GM12872 (cell line): ENCODE data around the gene GFOD1.

Experiments used
- TF ChIP-seq, protein P1 (sequence below): IDR thresholded peaks from 3 replicates; pipeline ENCODE4 v1.5.1; 2011; ENCODE audit warnings: low read depth, mild to moderate bottlenecking, low read length, moderate library complexity; ENCODE audit not compliant: insufficient read depth

Gene GFOD1

DNA sequence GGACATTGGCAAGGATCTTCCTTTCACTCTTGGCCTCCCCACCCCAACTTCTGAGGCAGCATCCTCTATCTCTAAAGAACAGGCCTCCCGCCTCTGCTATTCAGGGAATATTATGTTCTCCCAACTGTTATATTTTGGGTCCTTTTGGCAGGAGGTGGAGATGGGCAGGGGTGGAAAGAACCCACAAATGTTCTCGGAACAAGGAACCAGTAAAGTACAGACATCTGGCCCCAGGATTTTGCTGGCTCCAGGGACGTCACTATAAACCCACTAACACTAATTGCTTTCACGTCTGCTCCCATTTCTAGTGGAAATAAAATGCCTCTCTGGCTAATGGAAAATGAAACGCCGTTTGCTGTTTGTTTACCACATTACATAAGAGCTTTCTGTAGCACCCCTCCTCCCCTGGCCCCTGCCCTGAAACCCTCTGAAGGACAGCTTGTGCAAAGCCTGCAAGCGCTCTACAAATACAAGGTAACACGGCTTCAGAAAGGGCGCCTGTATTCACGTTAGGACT lies 81.4 kb downstream of the GFOD1 start:
- TF ChIP-seq, protein P1, sequence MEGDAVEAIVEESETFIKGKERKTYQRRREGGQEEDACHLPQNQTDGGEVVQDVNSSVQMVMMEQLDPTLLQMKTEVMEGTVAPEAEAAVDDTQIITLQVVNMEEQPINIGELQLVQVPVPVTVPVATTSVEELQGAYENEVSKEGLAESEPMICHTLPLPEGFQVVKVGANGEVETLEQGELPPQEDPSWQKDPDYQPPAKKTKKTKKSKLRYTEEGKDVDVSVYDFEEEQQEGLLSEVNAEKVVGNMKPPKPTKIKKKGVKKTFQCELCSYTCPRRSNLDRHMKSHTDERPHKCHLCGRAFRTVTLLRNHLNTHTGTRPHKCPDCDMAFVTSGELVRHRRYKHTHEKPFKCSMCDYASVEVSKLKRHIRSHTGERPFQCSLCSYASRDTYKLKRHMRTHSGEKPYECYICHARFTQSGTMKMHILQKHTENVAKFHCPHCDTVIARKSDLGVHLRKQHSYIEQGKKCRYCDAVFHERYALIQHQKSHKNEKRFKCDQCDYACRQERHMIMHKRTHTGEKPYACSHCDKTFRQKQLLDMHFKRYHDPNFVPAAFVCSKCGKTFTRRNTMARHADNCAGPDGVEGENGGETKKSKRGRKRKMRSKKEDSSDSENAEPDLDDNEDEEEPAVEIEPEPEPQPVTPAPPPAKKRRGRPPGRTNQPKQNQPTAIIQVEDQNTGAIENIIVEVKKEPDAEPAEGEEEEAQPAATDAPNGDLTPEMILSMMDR, result no peak

DNA sequence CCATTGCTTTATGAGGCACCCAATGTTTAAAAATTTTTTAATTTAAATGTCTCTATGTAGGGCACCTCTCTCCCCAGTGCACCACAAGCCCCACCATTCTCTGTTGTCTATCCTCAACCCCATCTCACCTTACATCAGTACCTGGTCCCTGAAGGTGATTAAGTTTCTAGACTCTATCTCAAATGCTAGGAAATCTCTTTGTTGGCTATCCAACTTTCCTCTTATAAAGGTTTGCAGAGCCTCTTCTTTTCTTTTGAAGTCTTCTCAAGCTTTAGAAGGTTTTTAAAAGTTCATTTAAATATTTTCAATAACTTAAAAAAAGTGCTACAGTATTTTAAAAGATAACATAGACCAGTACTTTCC lies 82.5 kb downstream of the GFOD1 start:
- TF ChIP-seq, protein P1, result no peak

DNA sequence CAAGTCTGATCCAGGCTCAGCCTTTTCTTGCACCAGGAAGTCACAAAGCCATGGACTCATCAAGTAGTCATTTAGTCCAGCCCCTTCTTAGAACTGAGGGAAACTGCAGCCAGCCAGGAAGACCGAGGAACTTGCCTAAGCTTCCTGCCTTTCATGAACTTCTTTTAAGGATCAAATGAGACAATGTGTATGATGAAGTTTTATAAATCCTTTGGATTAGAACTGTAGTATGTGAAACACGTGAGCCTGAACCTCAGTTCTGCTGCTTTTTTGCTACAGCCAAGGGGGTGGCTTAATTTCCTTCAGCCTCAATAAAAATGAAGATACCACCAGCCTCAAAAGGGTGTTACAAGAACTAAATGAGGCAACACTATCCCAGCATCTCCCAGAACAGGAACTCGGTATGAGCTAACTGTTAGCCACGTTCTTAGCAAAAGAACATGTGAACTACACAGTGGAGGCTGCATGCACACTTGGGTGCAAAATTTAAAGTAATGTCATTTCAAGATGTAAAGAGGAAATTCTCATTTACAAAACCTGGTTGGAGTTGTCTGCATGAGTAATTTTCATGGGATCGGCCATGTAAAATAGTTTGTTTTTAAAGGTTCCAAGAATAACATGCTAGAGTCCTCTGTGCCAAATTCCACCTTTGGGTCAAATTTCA lies 83.0 kb downstream of the GFOD1 start:
- TF ChIP-seq, protein P1, result no peak

DNA sequence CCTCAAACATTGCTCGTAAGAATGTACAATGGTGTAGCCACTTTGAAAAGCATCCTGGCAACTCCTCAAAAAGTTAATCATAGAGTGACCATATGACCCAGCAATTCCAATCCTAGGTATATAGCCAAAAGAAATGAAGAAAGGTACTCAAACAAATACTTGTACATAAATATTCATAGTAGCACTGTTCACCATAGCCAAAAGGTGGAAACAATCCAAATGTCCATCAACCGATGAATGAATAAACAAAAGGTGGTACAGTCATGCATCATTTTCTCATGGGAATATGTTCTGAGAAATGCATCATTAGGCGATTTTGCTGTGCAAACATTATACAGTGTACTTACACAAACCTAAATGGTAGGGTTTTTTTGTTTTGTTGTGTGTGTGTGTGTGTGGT lies 84.7 kb downstream of the GFOD1 start:
- TF ChIP-seq, protein P1, result no peak

DNA sequence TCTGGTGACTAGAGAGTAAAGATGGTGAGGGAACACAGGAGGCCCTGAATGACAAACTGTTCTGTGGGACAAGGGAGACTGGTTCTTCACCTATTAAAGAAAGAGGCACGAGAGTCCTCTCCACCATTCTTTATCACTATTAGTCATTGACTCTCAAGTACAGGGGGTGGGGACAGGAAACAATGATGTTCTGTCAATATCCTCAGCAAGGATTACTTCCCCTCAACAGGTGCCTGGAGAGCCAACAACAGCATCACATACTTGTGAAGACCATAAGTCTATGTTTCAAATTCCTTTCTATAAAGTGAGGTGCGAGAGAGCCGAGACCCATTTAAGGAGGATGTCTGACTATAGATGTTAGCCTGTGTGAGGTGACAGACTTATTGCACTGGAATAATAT lies 86.6 kb downstream of the GFOD1 start:
- TF ChIP-seq, protein P1, result no peak

DNA sequence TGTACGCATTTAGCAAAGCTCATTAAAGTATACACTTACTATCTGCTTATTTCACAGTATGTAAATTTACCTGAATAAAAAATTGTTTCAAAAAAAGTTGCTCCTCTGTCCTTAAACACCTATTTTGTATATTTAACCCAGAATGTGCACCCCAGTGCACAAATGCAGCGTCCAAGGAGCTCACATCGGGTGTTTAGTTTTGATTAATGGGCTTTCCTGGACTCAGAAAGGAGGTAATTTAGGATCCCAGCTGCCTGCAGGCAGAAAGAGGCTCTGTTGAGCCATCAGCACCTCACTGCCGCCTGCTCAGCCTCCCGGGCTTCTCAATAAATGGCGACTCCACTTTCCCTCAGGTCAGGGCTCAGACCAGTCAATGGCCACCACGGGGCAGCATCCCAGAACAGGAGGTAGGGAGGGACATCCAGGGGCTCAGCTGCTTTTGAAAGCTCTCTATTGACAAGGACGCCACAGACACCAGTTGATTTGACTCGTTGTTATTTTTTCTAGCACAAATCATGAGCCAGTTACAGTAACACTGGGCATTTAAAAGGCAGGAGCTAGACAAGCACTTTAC lies 88.9 kb downstream of the GFOD1 start:
- TF ChIP-seq, protein P1, result no peak

DNA sequence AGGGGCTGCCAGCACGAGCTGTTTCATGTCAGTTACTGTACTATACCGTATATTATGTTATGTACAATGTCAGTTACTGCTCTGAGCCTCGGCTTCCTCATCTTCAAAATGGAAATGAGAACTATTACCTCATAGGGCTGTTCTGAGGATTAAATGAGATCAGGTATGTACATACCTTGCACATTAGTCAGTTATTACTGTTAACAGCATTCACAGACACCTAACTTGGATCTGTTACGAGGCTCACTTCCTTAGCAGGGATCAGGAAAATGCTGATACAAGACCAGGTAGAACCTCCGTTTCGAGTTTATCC lies 89.4 kb downstream of the GFOD1 start:
- TF ChIP-seq, protein P1, result no peak
